ENCODE data around the gene PDCD2. TPM values are rescaled to one million over a fixed set of nuclear protein-coding genes. Genes with fewer than 3 reads are reported as not detected.

The PDCD2 gene
- total RNA-seq, 2 experiments from 2014 or later, result 56.9 to 57.1 TPM

DNA sequence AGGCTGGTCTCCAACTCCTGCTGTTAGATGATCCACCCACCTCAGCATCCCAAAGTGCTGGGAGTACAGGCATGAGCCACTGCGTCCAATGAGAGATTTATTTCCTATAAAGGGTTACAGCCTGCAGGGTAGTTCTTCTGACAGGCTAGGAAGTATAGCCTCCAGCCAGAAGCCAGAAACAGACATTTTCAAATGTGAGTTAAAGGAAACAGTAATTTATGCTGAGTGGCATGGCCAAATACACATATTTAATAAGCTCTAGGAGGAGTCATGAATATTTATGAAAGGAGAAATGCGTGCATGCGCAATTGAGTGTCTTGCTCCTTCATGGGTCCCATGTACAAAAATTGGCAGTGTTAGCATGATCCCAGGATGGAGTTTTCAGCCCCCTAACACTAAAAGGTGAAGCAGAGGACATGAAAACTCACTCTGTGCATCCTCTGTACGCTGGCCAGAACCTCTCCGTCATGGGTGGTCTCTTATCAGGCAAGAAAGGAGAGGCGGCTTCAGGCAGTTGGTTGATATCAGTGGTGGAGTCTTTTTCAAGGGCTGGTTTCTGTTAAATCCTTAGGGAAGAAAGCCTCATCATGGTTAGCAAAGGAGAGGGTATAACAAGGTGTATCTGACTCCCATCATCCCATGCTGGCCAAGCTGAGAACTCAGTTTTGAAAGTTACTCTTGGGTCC is 21.3 kb upstream of the PDCD2 start:
- DNase-seq (no peak), ATAC-seq (ENCODE audit: poor library complexity) (no peak)
- POLR2A ChIA-PET, result no interaction called here
- H3K4me1 Mint-ChIP-seq (ENCODE audit: low read depth), result no peaks in the 10 kb centered on the region
- CTCF ChIA-PET, result no interaction called here
- H3K27me3 Mint-ChIP-seq, result peaks cover 75% of the 10 kb centered on the region
- H3K4me3 ChIP-seq (ENCODE audit: low read length), result no peak overlapping the region
- H3K27ac ChIP-seq (ENCODE audit: low read depth in 1 of 2, low read length in 2 of 2), result no peak overlapping the region
- no peaks in the 10 kb centered on the region for H3K4me1 ChIP-seq (ENCODE audit: insufficient read depth, low read length)
- H3K9me3 Mint-ChIP-seq, result no peaks in the 10 kb centered on the region
- no peak overlapping the region for H3K4me3 Mint-ChIP-seq
- no peaks in the 10 kb centered on the region for H3K36me3 Mint-ChIP-seq (ENCODE audit: low read depth)
- H3K9me3 ChIP-seq (ENCODE audit: control insufficient read depth in 1 of 2, insufficient read depth in 1 of 2, low read length in 2 of 2), result no peaks in the 10 kb centered on the region
- intact Hi-C loops (cut with DNase I, micrococcal nuclease), result no loop called here
- no peaks in the 10 kb centered on the region for H3K36me3 ChIP-seq (ENCODE audit: insufficient read depth, low read length)
- no peak overlapping the region for H3K27ac Mint-ChIP-seq
- H3K27me3 ChIP-seq (ENCODE audit: control insufficient read depth in 1 of 2, insufficient read depth in 2 of 2, low read length in 2 of 2), result peaks cover 9 to 13% of the 10 kb centered on the region in 2 experiments
- TF ChIP-seq, protein P1, sequence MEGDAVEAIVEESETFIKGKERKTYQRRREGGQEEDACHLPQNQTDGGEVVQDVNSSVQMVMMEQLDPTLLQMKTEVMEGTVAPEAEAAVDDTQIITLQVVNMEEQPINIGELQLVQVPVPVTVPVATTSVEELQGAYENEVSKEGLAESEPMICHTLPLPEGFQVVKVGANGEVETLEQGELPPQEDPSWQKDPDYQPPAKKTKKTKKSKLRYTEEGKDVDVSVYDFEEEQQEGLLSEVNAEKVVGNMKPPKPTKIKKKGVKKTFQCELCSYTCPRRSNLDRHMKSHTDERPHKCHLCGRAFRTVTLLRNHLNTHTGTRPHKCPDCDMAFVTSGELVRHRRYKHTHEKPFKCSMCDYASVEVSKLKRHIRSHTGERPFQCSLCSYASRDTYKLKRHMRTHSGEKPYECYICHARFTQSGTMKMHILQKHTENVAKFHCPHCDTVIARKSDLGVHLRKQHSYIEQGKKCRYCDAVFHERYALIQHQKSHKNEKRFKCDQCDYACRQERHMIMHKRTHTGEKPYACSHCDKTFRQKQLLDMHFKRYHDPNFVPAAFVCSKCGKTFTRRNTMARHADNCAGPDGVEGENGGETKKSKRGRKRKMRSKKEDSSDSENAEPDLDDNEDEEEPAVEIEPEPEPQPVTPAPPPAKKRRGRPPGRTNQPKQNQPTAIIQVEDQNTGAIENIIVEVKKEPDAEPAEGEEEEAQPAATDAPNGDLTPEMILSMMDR (IDR thresholded peaks at IDR 0.05), result no peak

DNA sequence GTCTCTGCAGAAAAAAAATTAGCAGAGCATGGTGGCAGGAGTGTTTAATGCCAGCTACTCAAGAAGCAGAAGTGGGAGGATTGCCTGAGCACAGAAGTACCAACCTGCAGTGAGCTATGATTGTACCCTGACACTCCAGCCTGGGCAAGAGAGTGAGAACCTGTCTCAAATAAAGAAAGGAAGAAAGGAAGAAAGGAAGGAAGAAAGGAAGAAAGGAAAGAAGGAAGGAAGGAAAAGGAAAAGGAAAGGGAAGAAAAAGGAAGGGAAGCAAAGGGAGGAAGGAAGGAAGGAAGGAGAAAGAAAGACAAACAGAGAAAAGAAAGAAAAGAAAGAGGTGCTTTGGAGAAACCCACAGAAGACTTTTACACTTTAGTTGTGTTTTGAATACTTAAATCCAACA is 12.8 kb upstream of the PDCD2 start:
- H3K4me1 Mint-ChIP-seq (ENCODE audit: low read depth), result no peaks in the 10 kb centered on the region
- no peaks in the 10 kb centered on the region for H3K36me3 Mint-ChIP-seq (ENCODE audit: low read depth)
- Histone ChIP-seq H3K9me3 (ENCODE audit: control insufficient read depth in 1 of 2, insufficient read depth in 1 of 2, low read length in 2 of 2) (peaks cover 0 to 13% of the 10 kb centered on the region in 2 experiments), H3K4me3 (ENCODE audit: low read length) (no peak overlapping the region), H3K4me1 (ENCODE audit: insufficient read depth, low read length) (no peaks in the 10 kb centered on the region), H3K36me3 (ENCODE audit: insufficient read depth, low read length) (no peaks in the 10 kb centered on the region), H3K27me3 (ENCODE audit: control insufficient read depth in 1 of 2, insufficient read depth in 2 of 2, low read length in 2 of 2) (peaks cover 3 to 4% of the 10 kb centered on the region in 2 experiments), H3K27ac (ENCODE audit: low read depth in 1 of 2, low read length in 2 of 2) (no peak overlapping the region)
- ATAC-seq (ENCODE audit: poor library complexity), result no peak
- TF ChIP-seq, protein P1 (IDR thresholded peaks at IDR 0.05), result no peak
- DNase-seq, result no peak
- H3K4me3 Mint-ChIP-seq, result no peak overlapping the region
- peaks cover 10% of the 10 kb centered on the region for H3K9me3 Mint-ChIP-seq
- ChIA-PET CTCF (no interaction called here), POLR2A (no interaction called here)
- peaks cover 41% of the 10 kb centered on the region for H3K27me3 Mint-ChIP-seq
- no peak overlapping the region for H3K27ac Mint-ChIP-seq
- intact Hi-C loops (cut with DNase I, micrococcal nuclease), result no loop called here

DNA sequence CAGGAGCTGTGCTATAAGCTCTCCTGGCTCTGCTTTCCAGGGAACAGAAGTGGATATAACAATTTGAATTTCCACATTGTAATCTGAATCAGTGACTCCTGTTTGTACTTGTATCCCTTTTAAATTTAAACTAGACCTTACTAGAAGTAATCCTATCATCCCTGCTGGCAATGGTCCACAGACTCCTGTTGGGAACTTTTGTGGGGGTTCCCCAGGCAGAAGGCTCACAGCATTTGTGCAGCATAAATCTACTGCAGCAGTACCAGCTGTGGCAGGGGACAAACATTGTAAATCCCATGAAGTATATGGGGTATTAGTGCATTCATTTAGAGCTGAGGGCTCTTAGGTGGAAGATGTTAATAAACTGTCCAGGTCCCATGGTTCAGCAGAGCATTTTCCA is 12.0 kb upstream of the PDCD2 start:
- Histone ChIP-seq H3K36me3 (ENCODE audit: insufficient read depth, low read length) (no peaks in the 10 kb centered on the region), H3K4me3 (ENCODE audit: low read length) (no peak overlapping the region), H3K27me3 (ENCODE audit: control insufficient read depth in 1 of 2, insufficient read depth in 2 of 2, low read length in 2 of 2) (peaks cover 3 to 4% of the 10 kb centered on the region in 2 experiments), H3K27ac (ENCODE audit: low read depth in 1 of 2, low read length in 2 of 2) (no peak overlapping the region), H3K4me1 (ENCODE audit: insufficient read depth, low read length) (no peaks in the 10 kb centered on the region), H3K9me3 (ENCODE audit: control insufficient read depth in 1 of 2, insufficient read depth in 1 of 2, low read length in 2 of 2) (peaks cover 0 to 17% of the 10 kb centered on the region in 2 experiments)
- no peaks in the 10 kb centered on the region for H3K4me1 Mint-ChIP-seq (ENCODE audit: low read depth)
- CTCF ChIA-PET, result no interaction called here
- intact Hi-C loops (cut with DNase I, micrococcal nuclease), result no loop called here
- ATAC-seq (ENCODE audit: poor library complexity), result no peak
- TF ChIP-seq, protein P1 (IDR thresholded peaks at IDR 0.05), result no peak
- peaks cover 44% of the 10 kb centered on the region for H3K27me3 Mint-ChIP-seq
- POLR2A ChIA-PET, result no interaction called here
- no peak overlapping the region for H3K4me3 Mint-ChIP-seq
- peaks cover 15% of the 10 kb centered on the region for H3K9me3 Mint-ChIP-seq
- H3K36me3 Mint-ChIP-seq (ENCODE audit: low read depth), result no peaks in the 10 kb centered on the region
- no peak for DNase-seq
- H3K27ac Mint-ChIP-seq, result no peak overlapping the region

Measured in CD4-positive, alpha-beta T cell (primary cell).